GM18858 (cell line): ENCODE measurements around the gene CLSTN1.
"Not testable (repeated sequence)": the region's sequence is repeated elsewhere in the genome, so short reads cannot be mapped to it uniquely, and the experiment has no call there.

Experiments
- ATAC-seq: cut with Tn5 transposase; IDR thresholded peaks from one replicate; pipeline ENCODE4 v1.9.1; 2021; ENCODE audit not compliant: unreplicated experiment

Gene CLSTN1

DNA sequence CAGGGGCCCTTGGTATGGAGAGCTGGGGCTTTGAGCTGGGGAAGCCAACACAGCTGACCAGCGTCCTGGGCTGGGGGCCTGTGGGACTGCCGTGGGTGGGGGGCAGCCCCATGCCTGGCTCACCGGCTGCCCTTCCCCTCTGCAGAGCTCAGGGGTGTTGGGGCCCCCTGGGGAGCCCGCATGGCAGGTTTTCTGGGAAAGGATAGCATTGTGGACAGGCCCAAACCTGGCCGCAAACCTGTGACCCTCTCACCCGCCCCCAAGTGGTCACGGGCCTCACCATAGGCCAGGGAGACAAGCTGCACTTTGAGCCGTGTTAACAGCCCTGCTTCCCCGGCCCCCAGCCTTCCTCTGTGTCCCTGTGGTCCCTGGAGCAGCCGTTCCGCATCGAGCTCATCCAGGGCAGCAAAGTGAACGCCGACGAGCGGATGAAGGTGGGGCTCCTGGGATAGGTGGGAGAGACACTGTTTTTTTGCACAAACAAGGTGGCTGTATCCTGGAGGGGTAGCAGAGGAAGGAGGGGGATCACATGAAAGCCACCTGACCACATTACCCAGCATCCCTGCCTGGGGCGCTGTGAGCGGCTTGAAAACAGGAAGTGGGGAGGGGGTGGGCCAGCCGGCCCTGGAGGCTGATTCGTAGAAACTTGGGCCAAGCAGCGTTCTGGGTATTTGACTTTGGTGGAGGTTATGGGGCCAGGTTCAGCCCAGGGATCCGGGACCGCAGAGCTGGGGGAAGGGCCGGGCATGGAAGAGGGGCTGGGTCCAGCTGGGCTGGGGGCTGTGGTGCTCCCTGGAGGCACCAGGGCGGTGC, 106.4 kb downstream of the CLSTN1 start:
- ATAC-seq: no peak

DNA sequence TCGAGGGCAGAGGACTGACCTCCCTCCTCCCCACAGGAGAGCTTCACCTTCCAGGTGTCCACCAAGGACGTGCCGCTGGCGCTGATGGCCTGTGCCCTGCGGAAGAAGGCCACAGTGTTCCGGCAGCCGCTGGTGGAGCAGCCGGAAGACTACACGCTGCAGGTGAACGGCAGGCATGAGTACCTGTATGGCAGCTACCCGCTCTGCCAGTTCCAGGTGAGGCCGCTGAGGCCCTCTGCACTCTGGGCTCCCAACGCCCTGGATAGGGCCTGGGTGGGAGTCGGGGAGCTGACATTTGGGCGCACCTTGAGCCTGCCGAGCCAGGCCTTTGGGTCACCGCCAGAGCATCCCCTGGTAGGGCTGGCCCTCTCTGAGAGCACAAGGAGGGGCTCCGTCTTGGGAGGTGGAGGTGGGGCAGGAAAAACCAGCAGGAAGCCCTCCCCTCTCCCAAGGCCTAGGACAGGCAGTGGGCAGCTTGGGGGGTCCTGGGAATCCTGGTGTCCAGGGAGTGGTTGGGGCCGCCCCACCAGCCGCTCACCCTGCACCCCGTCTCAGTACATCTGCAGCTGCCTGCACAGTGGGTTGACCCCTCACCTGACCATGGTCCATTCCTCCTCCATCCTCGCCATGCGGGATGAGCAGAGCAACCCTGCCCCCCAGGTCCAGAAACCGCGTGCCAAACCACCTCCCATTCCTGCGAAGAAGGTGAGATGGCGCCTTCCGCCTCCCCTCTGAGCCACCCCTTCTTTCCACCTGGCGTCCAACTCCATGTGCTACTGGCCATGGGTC, 107.2 kb downstream of the CLSTN1 start:
- ATAC-seq: no peak

DNA sequence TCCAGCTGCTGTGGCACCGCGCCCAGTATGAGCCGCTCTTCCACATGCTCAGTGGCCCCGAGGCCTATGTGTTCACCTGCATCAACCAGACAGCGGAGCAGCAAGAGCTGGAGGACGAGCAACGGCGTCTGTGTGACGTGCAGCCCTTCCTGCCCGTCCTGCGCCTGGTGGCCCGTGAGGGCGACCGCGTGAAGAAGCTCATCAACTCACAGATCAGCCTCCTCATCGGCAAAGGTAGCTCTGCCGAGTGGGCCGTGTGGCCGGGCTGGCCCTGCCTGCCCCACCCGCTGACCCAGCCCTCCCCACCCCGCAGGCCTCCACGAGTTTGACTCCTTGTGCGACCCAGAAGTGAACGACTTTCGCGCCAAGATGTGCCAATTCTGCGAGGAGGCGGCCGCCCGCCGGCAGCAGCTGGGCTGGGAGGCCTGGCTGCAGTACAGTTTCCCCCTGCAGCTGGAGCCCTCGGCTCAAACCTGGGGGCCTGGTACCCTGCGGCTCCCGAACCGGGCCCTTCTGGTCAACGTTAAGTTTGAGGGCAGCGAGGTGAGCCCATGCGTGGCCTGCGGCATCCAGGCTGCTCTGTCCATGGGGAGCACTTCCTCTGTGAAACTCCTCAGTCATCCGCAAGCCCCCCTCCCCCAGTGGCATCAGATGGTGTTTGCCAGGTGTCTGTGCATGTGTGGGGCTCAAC, 108.1 kb downstream of the CLSTN1 start:
- no peak for ATAC-seq

DNA sequence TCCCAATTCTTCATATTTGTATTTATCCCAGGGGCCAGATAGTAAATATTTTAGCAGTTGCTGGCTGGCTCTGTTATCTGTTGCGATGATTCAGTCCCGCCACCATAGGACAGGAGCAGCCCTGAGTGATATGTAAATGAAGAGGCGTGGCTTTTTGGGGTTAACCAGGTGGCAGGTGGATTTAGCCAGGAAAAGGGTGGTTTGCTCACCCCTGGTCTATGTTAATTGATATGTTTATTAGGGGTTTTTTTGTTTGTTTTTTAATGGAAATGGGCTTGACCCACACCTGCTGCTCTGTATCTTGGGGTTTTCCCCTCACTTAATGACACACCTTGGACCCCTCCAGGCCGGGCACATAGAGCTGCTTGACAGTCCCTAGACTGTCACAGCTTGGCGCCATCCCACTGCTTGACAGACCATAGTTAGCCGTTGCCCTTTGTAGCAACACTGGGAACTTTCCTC, 109.5 kb downstream of the CLSTN1 start:
- no peak for ATAC-seq

DNA sequence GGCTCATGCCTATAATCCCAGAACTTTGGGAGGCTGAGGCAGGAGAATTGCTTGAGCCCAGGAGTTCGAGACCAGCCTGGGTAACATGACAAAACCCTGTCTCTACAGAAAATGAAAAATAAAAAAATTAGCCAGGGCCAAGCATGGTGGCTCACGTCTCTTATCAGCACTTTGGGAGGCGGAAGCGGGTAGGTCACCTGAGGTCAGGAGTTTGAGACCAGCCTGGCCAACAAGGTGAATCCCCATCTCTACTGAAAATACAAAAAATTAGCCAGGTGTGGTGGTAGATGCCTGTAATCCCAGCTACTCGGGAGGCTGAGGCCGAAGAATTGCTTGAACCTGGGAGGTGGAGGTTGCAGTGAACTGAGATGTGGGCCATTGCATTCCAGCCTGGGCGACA, 111.0 kb downstream of the CLSTN1 start:
- ATAC-seq: not testable (repeated sequence)

DNA sequence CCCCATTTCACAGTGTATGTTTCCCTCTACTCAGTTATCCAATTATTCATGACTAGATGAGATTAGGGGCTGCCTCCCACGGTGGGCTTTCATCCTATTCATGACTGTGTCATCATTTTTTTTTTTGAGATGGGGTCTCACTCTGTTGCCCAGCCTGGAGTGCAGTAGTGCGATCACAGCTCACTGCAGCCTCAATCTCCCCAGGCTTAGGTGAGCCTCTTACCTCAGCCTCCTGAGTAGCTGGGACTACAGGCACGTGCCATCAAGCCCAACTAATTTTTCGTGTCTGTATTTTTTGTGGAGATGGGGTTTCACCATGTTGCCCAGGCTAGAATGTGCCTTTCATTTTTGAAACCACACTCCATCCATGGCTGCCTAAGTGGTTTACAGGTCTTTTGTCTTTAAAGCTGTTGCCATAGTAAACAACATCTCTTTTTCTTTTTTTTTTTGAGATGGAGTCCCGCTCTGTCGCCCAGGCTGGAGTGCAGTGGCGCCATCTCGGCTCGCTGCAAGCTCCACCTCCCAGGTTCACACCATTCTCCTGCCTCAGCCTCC, 112.2 kb downstream of the CLSTN1 start:
- no peak for ATAC-seq

DNA sequence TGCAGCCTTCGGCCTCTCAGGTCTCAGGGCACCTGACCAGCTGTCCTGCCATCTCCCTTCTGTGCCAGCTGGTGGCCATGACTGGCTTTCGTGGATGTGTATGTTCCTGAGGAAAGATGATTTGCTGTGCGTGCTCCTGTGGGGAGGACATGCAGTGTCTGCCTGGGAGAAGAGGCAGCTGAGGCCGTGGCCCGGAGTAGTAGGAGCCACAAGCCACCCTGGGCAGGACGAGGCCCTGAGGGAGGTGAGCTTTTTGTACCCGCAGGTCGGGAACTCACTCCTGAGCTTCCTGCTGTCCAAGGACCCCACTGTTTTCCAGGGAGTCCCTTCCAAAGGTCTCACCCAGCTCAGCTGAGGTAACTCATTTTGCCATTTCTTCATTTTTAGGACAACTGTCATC, 113.7 kb downstream of the CLSTN1 start:
- no peak for ATAC-seq

DNA sequence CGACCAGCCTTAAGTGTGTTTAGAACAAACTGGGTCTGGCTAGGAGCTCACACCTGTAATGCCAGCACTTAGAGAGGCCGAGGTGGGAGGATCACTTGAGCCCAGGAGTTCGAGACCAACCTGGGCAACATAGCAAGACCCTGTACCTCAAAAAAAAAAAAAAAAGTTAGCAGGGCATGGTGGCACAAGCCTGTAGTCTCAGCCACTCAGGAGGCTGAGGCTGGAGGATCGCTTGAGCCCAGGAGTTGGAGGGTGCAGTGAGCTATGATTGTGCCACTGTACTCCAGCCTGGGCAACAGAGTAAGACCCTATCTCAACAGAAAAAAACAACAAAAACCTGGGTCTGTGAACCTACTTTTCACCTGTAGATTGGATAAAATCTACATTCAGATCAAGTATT, 117.6 kb downstream of the CLSTN1 start:
- ATAC-seq: no peak

DNA sequence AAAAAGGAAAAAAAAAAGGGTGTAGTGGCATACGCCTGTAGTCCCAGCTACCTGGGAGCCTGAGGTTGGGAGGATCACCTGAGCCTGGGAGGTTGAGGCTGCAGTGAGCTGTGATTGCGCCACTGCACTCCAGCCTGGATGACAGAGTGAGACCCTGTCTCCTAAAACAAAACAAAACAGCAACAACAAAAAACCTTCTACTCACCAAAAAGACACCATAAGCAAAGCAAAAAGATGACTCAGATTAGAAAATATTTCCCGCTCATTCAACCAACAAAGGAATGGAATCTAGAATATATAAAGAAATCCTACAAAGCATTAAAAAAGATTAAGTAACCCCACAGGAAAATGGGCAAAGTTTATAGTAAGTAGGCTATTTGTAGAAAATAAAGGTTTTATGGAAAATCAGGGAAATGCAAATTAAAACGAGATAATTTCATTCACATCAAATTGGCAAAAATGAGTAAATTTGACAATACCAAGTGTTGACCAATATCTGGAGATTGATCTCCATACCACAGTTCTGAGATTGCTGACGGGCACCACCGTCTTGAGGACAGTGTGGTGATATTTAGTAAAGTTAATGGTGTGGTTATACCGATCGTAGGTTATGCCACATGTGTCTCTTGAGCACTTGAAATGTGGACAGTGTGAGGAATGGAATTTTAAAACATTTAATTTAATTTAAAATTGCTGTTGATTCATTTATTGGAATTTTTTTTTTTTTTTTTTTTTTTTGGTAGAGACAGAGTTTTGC, 118.2 kb downstream of the CLSTN1 start:
- ATAC-seq: no peak

DNA sequence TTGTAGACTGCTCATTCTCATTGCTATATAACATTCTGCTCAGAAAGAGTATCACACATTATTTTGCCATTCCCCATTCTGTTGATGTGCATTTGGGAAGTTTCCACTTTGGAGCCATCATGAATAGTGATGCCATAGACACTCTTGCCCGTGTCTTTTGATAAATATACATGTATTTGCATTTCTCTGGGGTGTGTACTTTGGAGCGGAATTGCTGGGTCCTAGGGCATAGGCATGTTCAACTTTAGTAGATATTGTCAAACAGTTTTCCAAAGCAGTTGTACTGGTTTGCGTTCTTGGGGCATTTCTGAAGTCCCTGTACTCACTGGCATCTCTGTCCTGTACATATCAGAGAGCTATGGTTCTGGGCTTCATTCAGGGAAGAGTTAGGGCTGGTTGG, 120.1 kb downstream of the CLSTN1 start:
- no peak for ATAC-seq

DNA sequence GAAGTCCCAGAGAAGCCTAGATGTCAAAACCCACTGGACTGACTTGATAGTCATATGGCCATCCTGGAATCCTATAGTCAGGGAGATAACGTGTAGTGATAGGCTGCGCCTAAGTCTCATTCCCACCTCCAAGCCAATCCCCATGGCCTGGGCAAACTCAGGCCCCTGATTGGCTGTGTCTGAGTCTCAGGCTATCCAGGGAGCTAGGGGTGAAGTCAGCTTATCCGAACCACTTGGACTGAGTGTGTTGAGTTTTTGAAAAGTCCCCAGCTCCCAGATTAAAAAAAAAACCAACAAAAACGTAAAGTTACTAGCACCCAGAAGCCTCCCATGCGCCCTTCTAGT, 120.6 kb downstream of the CLSTN1 start:
- ATAC-seq: no peak

DNA sequence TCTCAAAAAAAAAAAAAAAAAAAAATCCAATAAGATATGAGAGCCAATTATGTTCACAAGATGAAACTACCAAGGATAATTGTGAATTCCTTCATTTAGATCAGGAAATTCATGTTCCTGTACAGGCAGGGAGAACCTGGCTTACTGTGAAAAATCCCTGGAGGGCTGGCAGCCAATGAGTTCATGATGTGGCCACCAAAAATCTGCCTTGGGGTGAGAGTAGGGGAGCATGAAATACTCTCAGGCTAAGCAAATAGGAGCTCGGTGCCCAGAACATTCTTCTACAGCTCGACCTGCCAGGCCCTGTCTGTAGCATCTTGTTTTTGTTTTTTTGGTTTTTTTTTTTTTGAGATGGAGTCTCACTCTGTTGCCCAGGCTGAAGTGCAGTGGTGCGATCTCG, 122.1 kb downstream of the CLSTN1 start:
- ATAC-seq: no peak

DNA sequence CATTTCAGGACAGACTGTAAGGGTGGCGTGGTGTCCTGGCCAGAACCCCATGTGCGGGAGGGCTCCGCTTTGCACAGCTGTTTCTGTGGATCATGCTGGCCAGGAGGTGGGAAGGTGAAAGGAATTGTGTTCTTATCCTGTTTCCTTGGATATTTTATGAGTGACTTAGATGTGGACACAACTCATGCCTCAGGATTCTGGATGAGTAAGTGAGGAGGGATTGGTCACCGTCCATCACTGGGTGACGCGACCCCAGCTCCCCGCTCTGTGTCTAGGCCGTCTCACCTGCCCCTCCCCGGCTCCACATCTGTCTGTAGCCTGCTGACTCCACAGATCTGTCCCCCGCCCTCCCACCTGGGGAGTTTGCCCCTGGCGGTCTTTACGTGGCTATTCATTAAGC, 123.4 kb downstream of the CLSTN1 start:
- no peak for ATAC-seq

DNA sequence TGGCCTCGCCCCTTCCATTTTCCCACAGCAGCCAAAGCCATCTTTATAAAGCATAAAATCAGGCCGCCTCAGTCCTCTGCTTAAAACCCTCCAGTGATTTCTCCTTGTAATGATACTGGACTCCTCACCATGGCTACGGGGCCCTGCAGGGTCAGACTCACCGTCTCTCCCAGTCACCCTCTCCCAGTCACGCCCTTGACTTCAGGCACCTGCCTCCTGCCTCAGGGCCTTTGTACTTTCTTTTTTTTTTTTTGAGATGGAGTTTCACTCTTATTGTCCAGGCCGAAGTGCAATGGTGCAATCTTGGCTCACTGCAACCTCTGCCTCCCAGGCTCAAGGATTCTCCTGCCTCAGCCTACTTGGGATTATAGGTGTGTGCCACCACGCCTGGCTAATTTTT, 124.4 kb downstream of the CLSTN1 start:
- no peak for ATAC-seq

DNA sequence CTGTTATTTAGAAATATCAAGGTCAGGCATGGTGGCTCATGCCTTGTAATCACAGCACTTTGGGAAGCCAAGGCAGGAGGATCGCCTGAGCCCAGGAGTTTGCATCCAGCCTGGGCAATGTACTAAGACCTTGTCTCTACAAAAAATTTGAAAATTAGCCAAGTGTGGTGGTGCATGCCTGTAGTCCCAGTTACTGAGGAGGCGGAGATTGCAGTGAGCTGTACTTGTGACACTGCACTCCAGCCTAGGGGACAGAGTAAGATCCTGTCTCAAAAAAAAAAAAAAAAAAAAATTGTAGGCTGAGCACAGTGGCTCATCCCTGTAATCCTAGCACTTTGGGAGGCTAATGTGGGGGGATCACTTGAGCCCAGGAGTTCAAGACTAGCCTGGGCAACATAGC, 127.0 kb downstream of the CLSTN1 start:
- ATAC-seq: no peak

DNA sequence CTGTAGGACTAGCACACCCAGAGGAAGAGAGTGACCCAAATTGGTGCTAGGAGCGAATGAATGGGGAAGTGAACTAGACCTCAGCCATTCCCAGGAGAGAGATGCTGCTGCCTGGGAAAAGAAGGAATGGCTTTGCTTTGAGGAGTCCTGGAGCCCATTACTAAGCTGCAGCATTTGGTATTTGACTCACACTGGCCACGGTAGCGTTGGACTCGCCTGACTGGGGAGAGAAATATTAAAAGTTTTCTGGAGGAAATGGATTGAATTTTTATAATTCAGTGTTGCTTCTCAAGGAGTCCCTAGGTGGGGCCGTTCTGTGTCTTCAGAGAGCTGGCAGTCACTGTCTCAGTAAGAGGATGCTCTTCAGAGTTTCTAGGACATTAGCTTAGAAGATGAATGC, 132.1 kb downstream of the CLSTN1 start:
- ATAC-seq: no peak

DNA sequence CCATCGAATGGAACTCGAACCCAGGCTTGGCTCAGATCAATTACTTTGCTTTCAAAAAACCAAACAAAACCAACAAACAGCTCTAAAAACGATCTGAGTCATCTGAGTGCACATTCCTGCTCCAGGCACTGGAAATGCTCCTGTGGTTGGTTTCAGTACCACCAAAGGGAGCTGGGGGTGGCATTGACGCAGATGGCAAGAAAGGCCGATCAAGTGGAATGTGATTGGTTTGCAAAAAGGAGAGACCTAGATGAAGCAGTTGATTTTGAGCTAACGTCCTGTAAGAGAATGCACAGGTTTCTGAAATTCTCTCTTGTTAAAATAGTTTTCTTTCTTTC, 132.7 kb downstream of the CLSTN1 start:
- ATAC-seq: no peak

DNA sequence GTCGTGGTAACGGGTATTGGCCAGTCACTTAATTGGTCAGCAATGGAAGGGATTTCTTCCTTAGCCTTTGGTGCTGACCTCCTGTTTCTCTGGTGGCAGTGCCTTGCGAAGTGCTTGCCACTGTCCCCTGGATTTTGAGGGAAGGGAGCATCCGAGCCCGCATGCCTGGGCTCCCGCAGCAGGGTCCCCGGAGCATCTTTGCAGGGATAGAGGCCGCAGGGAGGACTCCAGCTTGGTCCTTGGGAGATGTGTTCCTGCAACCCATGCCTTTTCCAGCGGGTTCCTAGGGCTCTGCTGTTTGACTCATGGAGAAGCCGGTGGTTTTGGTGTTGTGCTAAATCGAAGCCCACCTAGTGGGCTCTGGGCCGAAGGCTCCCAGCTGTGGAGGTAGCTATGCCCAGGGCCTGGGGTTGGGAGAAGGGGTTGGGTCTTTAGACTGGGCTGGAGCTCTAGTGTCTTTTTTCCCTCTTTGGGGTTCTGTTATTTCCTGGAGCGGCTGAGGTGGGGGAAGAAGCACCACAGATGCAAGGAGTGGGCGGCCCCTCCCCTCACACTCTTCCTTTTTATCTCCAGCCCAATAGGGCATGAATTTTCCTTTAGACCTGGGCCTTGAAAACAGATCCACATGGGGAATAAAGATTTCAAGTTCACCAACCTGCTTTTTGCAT, 133.2 kb downstream of the CLSTN1 start:
- no peak for ATAC-seq

DNA sequence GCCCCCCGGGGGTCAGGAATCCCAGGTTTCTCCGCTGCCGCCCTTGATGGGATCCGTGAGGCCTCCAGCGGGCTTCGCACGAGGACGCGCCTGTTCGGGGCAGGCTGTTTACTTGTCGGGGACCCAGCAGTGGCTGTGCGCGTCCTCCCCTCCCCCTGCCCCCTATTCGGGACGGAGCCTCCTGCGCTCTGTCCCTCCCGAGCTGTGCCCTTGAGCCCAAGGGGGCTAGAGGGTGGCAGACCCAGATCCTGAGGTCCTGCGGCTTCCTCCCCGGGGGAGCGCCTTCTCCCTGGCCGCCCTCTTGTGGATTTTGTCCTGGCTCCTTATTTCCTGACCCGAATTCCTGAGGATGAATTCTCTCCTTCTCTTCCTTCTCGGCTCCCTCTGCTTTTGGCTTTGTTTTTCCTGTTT, 133.8 kb downstream of the CLSTN1 start:
- ATAC-seq: no peak

DNA sequence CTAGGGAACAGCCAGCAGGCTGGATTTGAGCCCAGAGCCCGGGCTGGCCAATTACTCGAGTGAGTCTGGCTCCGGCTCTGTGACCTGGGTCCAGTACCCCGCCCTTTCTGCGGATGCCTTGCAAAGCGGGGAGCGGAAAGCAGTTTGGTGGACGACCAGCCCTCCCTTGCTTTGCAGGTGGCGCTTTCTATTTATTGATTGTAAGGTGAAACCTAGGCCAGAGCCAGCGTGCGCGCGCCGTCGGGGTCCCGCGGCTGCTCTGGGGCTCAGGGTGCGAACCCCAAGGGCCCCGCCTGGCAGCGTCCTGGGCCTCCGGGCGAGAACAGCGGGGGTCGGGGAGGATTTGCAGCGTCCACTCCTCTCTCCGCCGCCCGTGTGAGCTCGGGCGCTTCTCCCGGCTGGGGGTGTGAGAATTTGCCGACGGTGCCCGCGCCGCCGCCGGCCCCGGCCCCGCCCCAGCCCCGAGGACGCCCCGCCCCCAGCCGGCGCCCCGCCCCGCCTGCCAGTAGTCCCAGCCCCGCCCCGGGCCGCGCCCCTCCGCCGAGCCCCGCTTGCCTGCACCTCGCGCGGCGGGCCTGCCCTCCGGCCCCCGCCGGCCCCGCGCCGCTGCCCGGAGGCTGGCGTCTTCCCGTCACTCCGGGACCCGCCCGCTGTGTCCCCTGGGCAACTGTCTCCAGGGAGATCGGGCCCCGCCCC, 134.6 kb downstream of the CLSTN1 start:
- no peak for ATAC-seq
